Measurements from ENCODE around the gene NDUFAF7. TPM values are rescaled to one million over a fixed set of nuclear protein-coding genes. Genes with fewer than 3 reads are reported as not detected.

Gene NDUFAF7
- total and polyA plus RNA-seq, 2 of the 13 experiments (the other 11 are each of a cell fraction or from before 2014, with no cell fraction given): 27.0 to 40.8 TPM

GRCh38 chr2:37267685-37268084 lies 36.2 kb downstream of the NDUFAF7 start:
- ATAC-seq (no peak), FAIRE-seq (no peak), DNase-seq (ENCODE audit: low spot score) (no peak)
- no peaks in the 10 kb centered on the region for H3K4me1 ChIP-seq (ENCODE audit: insufficient read depth, low read length)
- intact Hi-C loops (cut with micrococcal nuclease; ENCODE audit: unreplicated experiment): no loop called here
- H3K27ac ChIP-seq (ENCODE audit: extremely low read length, insufficient read depth, low read length): no peak overlapping the region
- H3K9me3 ChIP-seq (ENCODE audit: low read length): no peaks in the 10 kb centered on the region
- no TSS peak for BruUV-seq (replicated peaks)
- H4K20me1 ChIP-seq (ENCODE audit: insufficient read depth, low read length): no peaks in the 10 kb centered on the region
- no peaks in the 10 kb centered on the region for H3K79me2 ChIP-seq (ENCODE audit: insufficient read depth, low read length)
- no peak overlapping the region for H2AFZ ChIP-seq (ENCODE audit: low read length)
- no peaks in the 10 kb centered on the region for H3K27me3 ChIP-seq (ENCODE audit: control insufficient read depth in 1 of 2, insufficient read depth in 2 of 2, low read length in 2 of 2)
- H3K4me3 ChIP-seq (replicated peaks in 1 of 3; ENCODE audit: insufficient read depth in 1 of 3, low read depth in 2 of 3, low read length in 3 of 3): no peak overlapping the region
- in situ Hi-C loops (cut with HindIII; ENCODE audit: extremely low pct_ligation_motif_present, low pct_unique_long_range_greater_than_20kb): no loop called here
- H3K9ac ChIP-seq (ENCODE audit: insufficient read depth, low read depth, low read length): no peak overlapping the region
- ChIA-PET POLR2A (no interaction called here), CTCF (ENCODE audit: low intra/inter-chr PET ratio, low total read pairs) (no interaction called here)
- peaks cover 10 to 44% of the 10 kb centered on the region in 2 experiments for H3K36me3 ChIP-seq (replicated peaks in 1 of 2; ENCODE audit: control insufficient read depth in 1 of 2, insufficient read depth in 2 of 2, low read length in 2 of 2)
- TF ChIP-seq TBL1XR1 (IDR thresholded peaks at IDR 0.05; ENCODE audit: borderline replicate concordance, low read length, partially characterized antibody) (no peak), HHEX (CRISPR knock-in tag; IDR thresholded peaks at IDR 0.05) (no peak), SATB2 (CRISPR knock-in tag; IDR thresholded peaks at IDR 0.05) (no peak), SRSF9 (IDR thresholded peaks at IDR 0.05; ENCODE audit: borderline replicate concordance, insufficient read depth, low read depth, low read length, poor library complexity, severe bottlenecking) (no peak), SNAPC2 (CRISPR knock-in tag; IDR thresholded peaks at IDR 0.05) (no peak), PRDM10 (CRISPR knock-in tag; IDR thresholded peaks at IDR 0.05; ENCODE audit: low read depth) (no peak), KMT2A (CRISPR knock-in tag; IDR thresholded peaks at IDR 0.05) (no peak), ZBTB8A (CRISPR knock-in tag; IDR thresholded peaks at IDR 0.05; ENCODE audit: borderline replicate concordance, low read depth) (no peak), ZNF562 (CRISPR knock-in tag; IDR thresholded peaks at IDR 0.05; ENCODE audit: borderline replicate concordance) (no peak)
- no peak overlapping the region for H3K4me2 ChIP-seq (ENCODE audit: low read depth, low read length)
